ENCODE results near the gene SNX5.
A peak's percentile ranks its signal among the peaks of the same experiment; 100 is the strongest.

SNX5 gene

DNA sequence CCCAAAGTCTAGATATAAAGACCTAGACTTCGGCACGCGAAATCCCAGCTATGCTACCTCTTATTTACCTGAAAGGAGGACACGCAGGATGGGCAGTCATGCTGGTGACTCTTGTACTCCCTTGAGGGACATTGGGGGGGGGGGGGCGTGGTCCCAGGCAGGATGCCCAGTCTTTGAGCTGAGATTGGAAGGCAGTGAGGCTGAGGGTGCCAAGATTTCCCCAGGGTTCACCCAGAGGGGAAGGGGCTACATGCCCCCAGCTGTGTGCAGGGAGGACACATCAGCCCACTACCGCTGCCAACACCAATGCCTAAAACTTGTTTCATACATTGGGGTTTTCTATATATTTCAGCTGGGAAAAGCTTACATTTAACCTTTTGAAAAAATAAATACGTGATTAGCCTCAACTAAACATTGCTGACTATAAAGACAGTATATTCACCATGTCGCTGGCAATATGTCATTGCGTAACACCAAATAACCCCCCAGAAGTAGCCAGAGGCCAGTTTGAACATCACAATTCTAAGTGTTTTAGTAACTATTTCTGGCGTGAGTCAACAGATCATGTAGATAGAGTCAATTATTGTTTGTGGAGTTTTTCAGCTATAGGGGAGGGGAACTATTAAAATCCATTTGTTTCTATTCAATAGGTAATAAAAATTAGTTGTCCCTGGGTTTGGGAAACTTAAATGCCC lies 21.8 kb upstream of the SNX5 start:
- TF ChIP-seq, protein P1, sequence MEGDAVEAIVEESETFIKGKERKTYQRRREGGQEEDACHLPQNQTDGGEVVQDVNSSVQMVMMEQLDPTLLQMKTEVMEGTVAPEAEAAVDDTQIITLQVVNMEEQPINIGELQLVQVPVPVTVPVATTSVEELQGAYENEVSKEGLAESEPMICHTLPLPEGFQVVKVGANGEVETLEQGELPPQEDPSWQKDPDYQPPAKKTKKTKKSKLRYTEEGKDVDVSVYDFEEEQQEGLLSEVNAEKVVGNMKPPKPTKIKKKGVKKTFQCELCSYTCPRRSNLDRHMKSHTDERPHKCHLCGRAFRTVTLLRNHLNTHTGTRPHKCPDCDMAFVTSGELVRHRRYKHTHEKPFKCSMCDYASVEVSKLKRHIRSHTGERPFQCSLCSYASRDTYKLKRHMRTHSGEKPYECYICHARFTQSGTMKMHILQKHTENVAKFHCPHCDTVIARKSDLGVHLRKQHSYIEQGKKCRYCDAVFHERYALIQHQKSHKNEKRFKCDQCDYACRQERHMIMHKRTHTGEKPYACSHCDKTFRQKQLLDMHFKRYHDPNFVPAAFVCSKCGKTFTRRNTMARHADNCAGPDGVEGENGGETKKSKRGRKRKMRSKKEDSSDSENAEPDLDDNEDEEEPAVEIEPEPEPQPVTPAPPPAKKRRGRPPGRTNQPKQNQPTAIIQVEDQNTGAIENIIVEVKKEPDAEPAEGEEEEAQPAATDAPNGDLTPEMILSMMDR (IDR thresholded peaks at IDR 0.05; ENCODE audit: low read depth, low read length): no peak
- TF ChIP-seq POLR2A (IDR thresholded peaks at IDR 0.05; ENCODE audit: extremely low read depth, insufficient read length) (no peak), MYC (IDR thresholded peaks at IDR 0.05; ENCODE audit: low read depth, low read length) (no peak)
- TF ChIP-seq, protein P2, sequence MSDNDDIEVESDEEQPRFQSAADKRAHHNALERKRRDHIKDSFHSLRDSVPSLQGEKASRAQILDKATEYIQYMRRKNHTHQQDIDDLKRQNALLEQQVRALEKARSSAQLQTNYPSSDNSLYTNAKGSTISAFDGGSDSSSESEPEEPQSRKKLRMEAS (IDR thresholded peaks at IDR 0.05; ENCODE audit: low read depth, low read length): no peak
- no peak for DNase-seq (ENCODE audit: low read depth)
- H3K4me3 ChIP-seq (ENCODE audit: low read depth, low read length): no peak overlapping the region

DNA sequence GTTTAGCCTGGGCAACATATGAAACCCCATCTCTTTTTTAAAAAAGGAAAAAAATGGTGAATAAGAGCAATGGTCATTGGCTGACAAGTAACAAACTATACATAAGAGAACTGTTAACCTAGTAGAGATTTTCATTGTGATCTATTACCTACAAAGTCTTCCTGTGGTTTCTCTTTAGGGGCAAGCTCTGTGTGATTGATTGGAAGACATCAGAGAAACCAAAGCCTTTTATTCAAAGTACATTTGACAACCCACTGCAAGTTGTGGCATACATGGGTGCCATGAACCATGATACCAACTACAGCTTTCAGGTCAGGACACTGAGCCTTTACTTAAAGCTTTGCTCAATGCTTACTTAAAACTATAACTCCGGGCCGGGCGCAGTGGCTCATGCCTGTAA lies 19.4 kb upstream of the SNX5 start:
- DNase-seq (ENCODE audit: low read depth): no peak
- no peak overlapping the region for H3K4me3 ChIP-seq (ENCODE audit: low read depth, low read length)
- TF ChIP-seq, protein P2 (IDR thresholded peaks at IDR 0.05; ENCODE audit: low read depth, low read length): no peak
- TF ChIP-seq, protein P1 (IDR thresholded peaks at IDR 0.05; ENCODE audit: low read depth, low read length): no peak
- no peak for TF ChIP-seq POLR2A (IDR thresholded peaks at IDR 0.05; ENCODE audit: extremely low read depth, insufficient read length)
- TF ChIP-seq MYC (IDR thresholded peaks at IDR 0.05; ENCODE audit: low read depth, low read length): no peak

DNA sequence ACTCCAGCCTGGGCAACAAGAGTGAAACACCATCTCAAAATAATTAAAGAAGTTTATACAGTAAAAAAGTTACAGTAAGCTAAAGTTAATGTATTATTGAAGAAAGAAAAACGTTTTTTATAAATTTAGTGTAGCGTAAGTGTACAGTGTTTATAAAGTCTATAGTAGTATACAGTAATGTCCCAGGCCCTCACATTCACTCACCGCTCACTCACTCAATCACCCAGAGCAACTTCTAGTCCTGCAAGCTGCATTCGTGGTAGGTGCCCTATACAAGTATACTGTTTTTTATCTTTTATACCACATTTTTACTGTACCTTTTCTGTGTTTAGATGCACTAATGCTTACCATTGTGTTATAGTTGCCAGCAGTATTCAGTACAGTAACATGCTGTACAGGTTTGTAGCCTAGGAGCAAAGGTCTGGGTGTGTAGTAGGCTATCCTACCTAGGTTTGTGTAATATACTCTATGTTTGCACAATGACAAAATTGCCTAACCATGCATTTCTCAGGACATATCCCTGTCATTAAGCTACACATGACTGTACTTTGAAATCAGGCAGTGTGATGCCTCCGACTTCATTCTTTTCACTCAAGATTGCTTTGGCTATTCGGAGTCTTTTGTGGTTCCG lies 16.9 kb upstream of the SNX5 start:
- H3K4me3 ChIP-seq (ENCODE audit: low read depth, low read length): no peak overlapping the region
- DNase-seq (ENCODE audit: low read depth): no peak
- TF ChIP-seq, protein P2 (IDR thresholded peaks at IDR 0.05; ENCODE audit: low read depth, low read length): no peak
- TF ChIP-seq MYC (IDR thresholded peaks at IDR 0.05; ENCODE audit: low read depth, low read length) (no peak), POLR2A (IDR thresholded peaks at IDR 0.05; ENCODE audit: extremely low read depth, insufficient read length) (no peak)
- TF ChIP-seq, protein P1 (IDR thresholded peaks at IDR 0.05; ENCODE audit: low read depth, low read length): no peak

DNA sequence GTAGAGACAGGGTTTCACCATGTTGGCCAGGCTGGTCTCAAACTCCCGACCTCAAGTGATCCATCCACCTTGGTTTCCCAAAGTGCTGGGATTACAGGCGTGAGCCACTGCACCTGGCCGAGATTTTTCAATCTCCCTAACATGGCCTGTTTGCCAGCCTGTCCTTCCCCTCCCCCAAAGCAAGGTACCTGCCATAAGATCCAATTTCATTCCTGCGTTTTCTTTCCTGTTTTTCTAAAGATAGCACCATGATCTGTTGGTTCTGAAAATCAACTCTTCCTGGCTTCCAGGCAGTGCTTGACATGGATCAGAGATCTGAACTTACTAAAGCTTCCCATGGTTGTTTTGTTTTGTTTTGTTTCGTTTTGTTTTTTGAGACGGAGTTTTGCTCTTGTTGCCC lies 7.7 kb upstream of the SNX5 start:
- DNase-seq (ENCODE audit: low read depth): no peak
- TF ChIP-seq POLR2A (IDR thresholded peaks at IDR 0.05; ENCODE audit: extremely low read depth, insufficient read length): no peak

DNA sequence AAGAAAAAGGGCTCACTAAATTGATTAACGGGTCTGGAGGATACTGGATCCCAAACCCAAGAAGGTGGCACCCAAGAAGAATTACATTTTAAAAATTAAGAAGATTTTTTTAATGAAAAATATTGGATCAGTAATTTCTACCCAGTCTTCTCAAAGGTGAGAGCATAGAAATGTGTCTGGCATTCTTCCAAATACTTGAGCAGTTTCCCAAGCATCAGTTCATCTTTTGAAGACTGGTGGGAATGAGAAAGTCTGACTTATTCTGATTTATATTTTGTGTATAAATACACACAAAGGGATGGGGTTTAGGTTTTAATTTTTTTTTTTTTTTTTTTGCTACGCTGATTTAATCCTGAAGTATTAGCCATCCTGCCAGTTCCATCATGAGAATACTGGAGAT lies 3.5 kb upstream of the SNX5 start:
- DNase-seq (ENCODE audit: low read depth): no peak
- peak overlapping the region; percentile 97 for H3K4me3 ChIP-seq (ENCODE audit: low read depth, low read length)
- TF ChIP-seq MYC (IDR thresholded peaks at IDR 0.05; ENCODE audit: low read depth, low read length): no peak
- TF ChIP-seq, protein P1 (IDR thresholded peaks at IDR 0.05; ENCODE audit: low read depth, low read length): no peak
- TF ChIP-seq, protein P2 (IDR thresholded peaks at IDR 0.05; ENCODE audit: low read depth, low read length): no peak
- no peak for TF ChIP-seq POLR2A (IDR thresholded peaks at IDR 0.05; ENCODE audit: extremely low read depth, insufficient read length)

More for the DNA sequence above, 7.7 kb upstream of the SNX5 start:
- no peak overlapping the region for H3K4me3 ChIP-seq (ENCODE audit: low read depth, low read length)

DNA sequence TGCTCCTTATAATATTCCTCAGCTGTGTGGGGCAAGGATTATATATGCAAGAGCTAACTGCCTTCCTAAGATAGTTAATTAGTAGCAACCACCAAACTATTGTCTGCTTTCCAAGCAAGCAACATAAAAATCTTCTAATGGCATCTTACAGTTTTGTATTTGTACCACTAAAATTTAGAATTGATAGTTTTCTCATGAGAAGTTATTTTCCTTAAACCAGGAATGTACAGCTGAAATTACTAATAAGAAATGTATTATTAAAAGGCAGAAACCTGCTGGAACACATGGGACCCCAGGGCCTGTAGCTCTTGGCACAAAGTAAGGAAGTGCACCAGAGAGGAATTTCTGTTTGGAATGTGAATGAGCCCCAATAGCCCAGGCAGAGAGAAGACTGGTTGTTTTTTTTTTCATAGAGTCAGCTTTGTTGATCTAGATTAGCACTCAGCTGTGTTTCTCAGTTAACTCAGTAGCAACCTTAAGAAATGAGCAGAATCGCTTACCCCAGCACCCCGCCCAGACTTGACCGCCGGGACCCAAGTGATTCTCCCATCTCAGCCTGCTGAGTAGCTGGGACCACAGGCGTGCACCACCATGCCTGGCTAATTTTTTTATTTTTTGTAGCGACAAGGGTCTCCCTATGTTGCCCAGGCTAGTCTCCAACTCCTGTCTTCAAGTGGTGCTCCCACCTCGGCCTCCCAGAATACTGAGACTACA lies 2.9 kb upstream of the SNX5 start:
- no peak for DNase-seq (ENCODE audit: low read depth)
- peak overlapping the region; percentile 97 for H3K4me3 ChIP-seq (ENCODE audit: low read depth, low read length)
- TF ChIP-seq, protein P1 (IDR thresholded peaks at IDR 0.05; ENCODE audit: low read depth, low read length): no peak
- no peak for TF ChIP-seq MYC (IDR thresholded peaks at IDR 0.05; ENCODE audit: low read depth, low read length)
- no peak for TF ChIP-seq POLR2A (IDR thresholded peaks at IDR 0.05; ENCODE audit: extremely low read depth, insufficient read length)
- TF ChIP-seq, protein P2 (IDR thresholded peaks at IDR 0.05; ENCODE audit: low read depth, low read length): no peak
